ENCODE data around the gene GTF3C2.

The GTF3C2 gene

GRCh38 chr2:27356382-27357181, at the start of gene GTF3C2:
Gene GTF3C2, minus strand, starts transcription at chr2:27356764. Its CDS starts 13,210 bp downstream, at chr2:27343554.
- DNase-seq (ENCODE audit: low read depth in 2 of 2), result peak; percentile 79 to 86

- DNase-seq (ENCODE audit: low read depth in 2 of 2), result no peak
These were observed 44.0 kb upstream of the GTF3C2 start for GRCh38 chr2:27400348-27401135.

- DNase-seq (ENCODE audit: low read depth in 2 of 2), result no peak
These were observed 42.4 kb upstream of the GTF3C2 start for GRCh38 chr2:27398962-27399361.

GRCh38 chr2:27393225-27393624, 36.7 kb upstream of the GTF3C2 start:
- DNase-seq (ENCODE audit: low read depth in 2 of 2), result no peak

DNA sequence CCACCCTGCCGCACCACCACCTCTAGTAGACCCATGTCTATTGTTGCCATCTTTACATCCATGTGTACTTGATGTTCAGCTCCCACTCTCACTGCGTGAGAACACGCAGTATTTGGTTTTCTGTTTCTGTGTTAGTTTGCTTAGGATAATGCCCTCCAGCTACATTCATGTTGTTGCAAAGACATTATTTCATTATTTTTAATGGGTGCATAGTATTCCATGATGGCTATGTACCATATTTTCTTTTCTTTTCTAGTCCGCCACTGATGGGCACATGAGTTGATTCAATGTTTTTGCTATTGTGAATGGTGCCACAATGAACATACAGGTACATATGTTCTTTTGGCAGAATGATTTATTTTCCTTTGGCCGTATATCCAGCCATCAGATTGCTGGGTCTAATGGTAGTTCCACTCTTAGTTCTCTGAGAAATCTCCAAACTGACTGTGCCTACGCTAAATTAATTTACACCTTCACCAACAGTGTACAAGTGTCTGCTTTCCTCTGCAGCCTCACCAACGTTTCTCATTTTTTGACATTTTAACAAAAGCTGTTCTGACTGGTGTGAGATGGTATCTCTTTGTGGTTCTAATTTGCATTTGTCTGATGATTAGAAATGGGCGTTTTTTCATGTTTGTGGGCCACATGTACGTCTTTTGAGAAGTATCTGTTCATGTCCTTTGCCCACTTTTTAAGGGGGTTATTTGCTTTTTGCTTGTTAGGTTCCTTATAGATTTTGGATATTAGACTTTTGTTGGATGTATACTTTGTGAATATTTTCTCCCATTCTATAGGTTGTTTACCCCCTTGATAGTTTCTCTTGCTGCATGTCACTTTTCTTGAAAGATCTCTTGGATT, 34.5 kb upstream of the GTF3C2 start:
- no peak for DNase-seq (ENCODE audit: low read depth in 2 of 2)

DNA sequence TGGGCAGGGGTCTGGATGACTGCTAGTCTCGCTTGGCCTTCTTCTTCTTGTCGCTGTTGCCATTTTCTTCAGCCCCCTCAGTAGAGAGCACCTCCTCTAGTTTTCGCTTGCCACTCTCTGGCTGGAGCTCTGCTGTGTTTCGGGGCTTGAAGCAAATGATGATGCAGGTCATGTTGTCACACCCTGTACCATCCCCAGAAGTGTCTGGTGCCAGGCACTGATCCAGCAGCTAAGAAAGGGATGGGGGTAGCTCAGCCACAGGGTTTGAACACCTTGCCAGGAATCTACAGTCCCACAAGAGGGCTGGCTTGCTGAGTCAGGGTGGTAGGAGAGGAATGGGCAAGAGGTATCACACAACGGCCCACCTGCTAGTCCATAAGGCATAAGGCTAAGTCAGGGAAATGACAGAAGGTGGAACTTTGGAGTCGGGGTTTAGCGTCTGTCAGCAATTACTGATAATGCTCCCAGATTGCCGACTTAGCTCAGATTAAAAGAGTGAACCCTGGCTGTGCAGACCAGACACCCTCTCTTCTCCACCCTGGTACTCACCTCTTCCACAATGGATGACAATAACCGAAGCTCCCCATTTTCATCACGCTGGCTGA, 25.1 kb upstream of the GTF3C2 start:
- no peak for DNase-seq (ENCODE audit: low read depth in 2 of 2)

GRCh38 chr2:27380626-27381545, 24.3 kb upstream of the GTF3C2 start, which contains the start of gene ZNF513:
Gene ZNF513, minus strand, starts transcription at chr2:27380734. Its CDS starts 208 bp downstream, at chr2:27380526.
- DNase-seq (ENCODE audit: low read depth in 2 of 2), result peak; percentile 81 to 83

- DNase-seq (ENCODE audit: low read depth in 2 of 2), result no peak
These were observed 23.5 kb upstream of the GTF3C2 start for GRCh38 chr2:27379836-27380625.

GRCh38 chr2:27379383-27379835, 22.8 kb upstream of the GTF3C2 start:
- no peak for DNase-seq (ENCODE audit: low read depth in 2 of 2)

DNA sequence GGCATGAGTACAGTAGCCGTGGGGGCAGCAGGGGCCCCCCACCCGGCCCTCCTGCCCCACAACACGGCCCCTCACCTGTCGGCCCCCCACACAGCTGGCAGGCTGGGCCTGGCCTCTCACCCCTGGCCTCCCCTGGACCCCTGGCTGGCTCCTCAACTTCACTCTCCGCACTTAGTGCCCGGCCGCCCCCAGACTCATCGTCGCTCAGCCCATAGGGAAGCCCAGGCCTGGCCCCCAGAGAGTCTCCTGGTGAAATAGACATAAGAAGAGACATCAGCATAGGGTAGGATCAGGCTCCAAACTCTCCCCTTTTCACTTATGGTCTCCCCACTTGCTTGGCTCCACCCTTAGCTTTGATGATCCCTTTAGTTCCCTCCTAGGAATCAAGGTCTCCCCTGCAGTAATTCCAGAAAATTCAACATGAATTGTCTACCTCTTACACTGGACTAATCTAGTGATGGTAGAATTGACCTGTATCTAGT, 22.3 kb upstream of the GTF3C2 start:
- no peak for DNase-seq (ENCODE audit: low read depth in 2 of 2)

DNA sequence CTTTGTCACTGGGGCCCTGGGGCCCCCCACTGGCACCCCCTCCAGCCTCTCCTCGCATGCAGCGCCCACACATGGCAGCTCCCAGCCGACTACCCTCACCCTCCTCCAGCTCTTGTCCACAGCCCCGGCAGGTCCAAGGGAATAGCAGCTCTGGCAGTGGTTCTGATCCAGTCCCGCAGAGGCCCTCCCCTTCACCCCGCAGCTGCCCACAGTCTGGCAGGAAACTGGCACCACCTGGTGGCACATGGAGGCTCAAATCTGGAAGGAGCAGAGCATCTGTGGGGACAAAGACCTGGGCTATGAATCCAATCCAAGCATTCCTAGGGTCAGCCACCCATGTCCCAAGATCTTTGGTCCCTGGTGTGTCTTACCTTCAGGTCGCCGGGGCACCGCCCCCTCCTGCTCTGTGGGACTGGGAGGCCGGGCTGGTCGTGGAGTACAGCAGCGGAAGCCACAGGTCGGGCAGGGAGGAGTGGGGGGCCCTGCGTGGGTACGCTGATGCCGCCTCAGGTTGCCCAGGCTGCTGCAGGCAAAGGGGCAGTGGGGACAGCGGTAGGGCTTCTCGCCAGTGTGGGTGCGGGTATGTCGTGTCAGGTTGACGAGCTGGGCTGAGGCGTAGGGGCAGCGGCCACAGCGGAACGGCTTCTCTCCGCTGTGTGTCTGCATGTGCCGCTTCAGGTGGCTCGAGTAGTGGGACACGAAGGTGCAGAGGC, 21.7 kb upstream of the GTF3C2 start:
- no peak for DNase-seq (ENCODE audit: low read depth in 2 of 2)

DNA sequence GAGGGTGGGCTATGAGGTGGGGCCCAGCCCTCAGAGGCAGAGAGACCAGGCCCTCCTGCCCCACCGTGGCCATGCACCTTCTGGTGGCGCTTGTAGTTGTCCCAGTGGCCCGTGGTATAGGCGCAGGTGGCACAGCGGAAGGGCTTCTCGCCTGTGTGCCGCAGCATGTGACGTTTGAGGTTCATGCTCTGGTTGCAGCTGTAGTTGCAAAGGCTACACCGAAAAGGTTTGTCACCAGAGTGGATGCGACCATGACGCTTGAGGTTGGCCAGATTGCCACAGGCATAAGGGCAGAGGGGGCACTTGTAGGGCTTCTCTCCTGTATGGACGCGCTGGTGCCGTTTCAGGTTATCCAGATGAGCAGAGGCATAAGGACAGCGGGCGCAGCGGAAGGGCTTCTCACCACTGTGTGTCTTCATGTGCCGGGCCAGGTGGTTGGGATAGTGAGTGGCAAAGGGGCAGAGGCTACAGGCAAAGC, 21.1 kb upstream of the GTF3C2 start:
- DNase-seq (ENCODE audit: low read depth in 2 of 2), result no peak

DNA sequence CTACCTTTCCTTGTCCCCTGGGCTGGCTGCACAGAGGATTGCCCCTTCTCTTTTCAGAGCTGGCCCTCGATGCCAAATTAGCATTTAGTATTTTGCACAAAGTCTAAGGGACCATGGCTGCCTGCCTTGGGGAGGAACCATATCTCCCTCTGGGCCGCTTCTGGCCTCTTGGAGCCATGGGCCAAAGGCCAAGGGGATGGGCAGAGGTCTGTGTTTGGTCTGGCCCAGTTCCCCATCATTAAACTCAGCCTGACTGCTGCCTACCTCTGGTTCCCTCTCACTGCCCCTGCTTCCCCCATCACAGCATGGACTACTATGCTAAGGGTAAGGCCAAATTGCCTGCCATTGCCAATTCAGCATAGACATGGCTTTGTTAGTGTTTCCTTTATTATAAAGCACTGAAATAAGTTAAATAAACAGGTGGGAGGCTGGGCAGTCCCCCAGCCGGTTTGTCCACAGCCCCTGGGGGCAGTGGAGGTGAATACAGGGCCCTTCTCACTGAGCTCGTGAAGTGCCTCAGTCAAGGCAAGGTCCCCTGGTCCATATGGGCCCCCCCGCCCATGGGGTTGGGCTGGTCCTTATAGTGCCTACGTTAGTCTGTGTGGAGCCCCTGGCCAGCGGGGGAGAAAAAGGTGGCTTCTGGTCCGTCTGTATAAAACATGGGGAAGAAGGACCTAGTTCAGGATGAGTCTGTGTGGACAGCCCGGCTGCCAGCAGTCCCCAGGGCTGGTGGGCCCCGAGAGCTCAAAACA, 20.5 kb upstream of the GTF3C2 start:
- no peak for DNase-seq (ENCODE audit: low read depth in 2 of 2)

- DNase-seq (ENCODE audit: low read depth in 2 of 2), result no peak
These were observed 19.7 kb upstream of the GTF3C2 start for GRCh38 chr2:27376151-27376865.

DNA sequence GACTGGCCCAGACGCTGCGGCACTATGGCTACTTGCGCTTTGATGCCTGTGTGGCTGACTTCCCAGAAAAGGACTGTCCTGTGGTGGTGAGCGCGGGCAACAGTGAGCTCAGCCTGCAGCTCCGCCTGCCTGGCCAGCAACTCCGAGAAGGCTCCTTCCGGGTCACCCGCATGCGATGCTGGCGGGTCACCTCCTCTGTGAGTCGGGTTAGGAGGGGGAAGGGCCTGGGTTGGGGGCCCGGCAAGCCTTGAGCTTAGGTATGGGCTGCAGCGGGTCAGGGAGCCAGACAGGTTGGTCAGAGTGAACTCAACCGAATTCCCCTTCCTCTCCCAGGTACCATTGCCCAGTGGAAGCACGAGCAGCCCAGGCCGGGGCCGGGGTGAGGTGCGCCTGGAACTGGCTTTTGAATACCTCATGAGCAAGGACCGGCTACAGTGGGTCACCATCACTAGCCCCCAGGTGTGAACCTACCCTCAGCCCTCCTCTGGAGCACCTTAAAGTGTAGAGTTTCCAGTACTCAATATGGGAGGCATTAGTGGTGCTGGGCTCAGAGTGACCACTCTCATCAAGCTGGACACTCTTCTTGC, 19.0 kb upstream of the GTF3C2 start:
- no peak for DNase-seq (ENCODE audit: low read depth in 2 of 2)

- DNase-seq (ENCODE audit: low read depth in 2 of 2), result no peak
These were observed 17.0 kb upstream of the GTF3C2 start for GRCh38 chr2:27373567-27373966.

GRCh38 chr2:27372937-27373336, 16.4 kb upstream of the GTF3C2 start:
- DNase-seq (ENCODE audit: low read depth in 2 of 2), result no peak
